ELF-1 (cell line): Measurements from ENCODE around the gene CRELD1.
"Not testable (repeated sequence)": the region's sequence is repeated elsewhere in the genome, so short reads cannot be mapped to it uniquely, and the experiment has no call there.

Experiments used
- DNase-seq: peaks from one replicate; pipeline ENCODE4 v3.0.0-alpha.2; 2016; ENCODE audit warnings: low read depth, low spot score

The CRELD1 gene, protein sequence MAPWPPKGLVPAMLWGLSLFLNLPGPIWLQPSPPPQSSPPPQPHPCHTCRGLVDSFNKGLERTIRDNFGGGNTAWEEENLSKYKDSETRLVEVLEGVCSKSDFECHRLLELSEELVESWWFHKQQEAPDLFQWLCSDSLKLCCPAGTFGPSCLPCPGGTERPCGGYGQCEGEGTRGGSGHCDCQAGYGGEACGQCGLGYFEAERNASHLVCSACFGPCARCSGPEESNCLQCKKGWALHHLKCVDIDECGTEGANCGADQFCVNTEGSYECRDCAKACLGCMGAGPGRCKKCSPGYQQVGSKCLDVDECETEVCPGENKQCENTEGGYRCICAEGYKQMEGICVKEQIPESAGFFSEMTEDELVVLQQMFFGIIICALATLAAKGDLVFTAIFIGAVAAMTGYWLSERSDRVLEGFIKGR

GRCh38 chr3:9933561-9934234 lies at the start of gene CRELD1:
Gene CRELD1 (plus strand): TSS chr3:9933834. CDS start chr3:9934439, 605 bp downstream.
- peak; percentile 97 for DNase-seq

DNA sequence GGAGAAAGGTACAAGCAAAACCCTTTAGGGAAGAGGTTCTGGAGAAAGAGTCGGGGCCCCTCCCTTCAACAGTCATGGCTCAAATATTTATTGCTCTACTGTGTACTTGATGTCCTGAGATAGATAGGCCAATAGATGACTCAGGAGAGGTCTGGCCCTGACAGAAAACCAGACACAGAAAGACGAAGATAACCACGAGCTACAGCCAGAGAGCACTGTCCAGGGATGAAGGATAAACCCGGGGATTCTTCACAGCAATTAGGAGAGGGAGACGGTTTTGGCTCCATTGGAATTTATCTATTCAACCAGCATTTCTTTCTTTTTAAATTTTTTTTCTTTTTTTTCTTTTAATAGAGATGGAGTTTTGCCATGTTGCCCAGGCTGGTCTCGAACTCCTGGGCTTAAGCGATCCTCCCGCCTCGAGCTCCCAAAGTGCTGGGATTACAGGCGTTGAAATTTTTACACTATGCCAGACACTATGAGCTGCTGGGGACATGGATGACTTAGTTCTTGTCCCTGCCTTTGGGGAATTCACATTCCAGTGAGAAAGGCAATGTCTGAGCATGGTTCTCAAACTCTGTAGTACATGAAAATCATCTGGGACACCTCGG lies 49.0 kb upstream of the CRELD1 start:
- DNase-seq = peak; percentile 87

- no peak for DNase-seq
Measured at GRCh38 chr3:9886328-9886727, 47.3 kb upstream of the CRELD1 start.

GRCh38 chr3:9887480-9887879 lies 46.2 kb upstream of the CRELD1 start:
- DNase-seq = no peak

DNA sequence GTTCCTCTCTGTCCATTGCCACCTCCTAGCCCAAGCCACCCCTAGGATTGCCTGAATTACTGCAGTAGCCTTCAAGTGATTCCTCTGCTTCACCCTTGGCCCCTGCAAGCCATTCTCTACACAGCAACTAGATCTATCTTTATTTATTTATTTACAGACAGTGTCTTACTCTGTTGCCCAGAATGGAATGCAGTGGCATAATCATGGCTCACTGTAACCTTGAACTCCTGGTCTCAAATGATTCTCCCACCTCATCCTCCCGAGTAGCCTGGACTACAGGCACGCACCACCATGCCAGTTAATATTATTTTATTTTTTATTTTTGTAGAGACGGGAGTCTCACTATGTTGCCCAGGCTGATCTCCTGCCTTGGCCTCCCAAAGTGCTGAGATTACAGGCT lies 45.1 kb upstream of the CRELD1 start:
- DNase-seq = no peak

GRCh38 chr3:9889405-9889804 lies 44.2 kb upstream of the CRELD1 start:
- no peak for DNase-seq

DNA sequence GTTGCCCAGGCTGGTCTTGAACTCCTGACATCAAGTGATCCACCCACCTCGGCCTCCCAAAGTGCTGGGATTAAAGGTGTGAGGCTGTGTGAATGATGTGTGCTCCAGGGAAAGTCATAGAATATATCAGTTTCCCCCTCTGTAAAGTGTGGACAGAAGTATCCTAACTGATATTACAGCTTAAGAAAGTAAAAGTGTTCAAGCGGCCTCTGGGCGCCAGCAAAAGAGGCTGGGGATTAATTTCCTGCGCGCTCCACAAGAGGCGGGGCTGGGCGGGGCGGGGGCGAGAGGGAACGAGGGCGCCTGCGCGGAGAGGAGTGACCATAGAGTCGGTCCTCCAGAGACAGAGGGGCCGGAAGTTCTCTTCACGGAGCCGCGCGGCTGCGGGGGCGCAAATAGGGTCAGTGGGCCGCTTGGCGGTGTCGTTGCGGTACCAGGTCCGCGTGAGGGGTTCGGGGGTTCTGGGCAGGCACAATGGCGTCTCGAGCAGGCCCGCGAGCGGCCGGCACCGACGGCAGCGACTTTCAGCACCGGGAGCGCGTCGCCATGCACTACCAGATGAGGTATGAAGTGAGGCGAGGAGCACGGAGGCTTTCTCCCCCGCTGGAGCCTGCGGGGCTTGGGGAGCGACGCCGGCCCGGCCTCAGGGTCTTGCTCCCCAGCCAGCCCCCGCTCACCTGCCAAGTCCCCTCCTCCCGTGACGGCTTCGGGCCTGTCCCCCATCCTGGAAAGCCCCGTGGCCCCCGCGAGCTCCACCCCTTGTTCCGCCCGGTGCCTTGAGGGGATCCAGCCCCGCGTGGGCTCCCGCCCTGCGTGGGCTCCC lies 43.2 kb upstream of the CRELD1 start, which contains the start of gene JAGN1:
JAGN1 (plus strand) TSS at position 362 of the 823 bp plus-strand sequence; CDS start at position 475, 113 bp downstream.
- peak; percentile 91 for DNase-seq

- no peak for DNase-seq
Measured at GRCh38 chr3:9891072-9891622, 42.5 kb upstream of the CRELD1 start.

- no peak for DNase-seq
Measured at GRCh38 chr3:9893739-9894138, 39.9 kb upstream of the CRELD1 start.

DNA sequence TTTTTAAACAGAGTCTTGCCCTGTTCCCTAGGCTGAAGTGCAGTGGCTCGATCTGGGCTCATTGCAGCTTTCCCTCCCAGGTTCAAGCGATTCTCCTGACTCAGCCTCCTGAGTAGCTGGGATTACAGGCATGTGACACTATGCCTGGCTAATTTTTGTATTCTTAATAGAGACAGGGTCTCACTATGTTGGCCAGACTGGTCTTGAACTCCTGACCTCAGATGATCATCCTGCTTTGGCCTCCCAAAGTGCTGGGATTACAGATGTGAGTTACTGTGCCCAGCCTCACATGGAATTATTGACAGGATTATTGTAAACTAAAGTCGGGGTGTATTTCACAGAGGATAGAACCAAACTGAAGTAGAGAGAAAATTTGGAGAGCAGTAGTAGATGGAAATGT lies 37.9 kb upstream of the CRELD1 start:
- not testable (repeated sequence) for DNase-seq

GRCh38 chr3:9896755-9897407 lies 36.8 kb upstream of the CRELD1 start:
- DNase-seq = not testable (repeated sequence)

GRCh38 chr3:9897408-9898372 lies 35.9 kb upstream of the CRELD1 start:
- DNase-seq = no peak

DNA sequence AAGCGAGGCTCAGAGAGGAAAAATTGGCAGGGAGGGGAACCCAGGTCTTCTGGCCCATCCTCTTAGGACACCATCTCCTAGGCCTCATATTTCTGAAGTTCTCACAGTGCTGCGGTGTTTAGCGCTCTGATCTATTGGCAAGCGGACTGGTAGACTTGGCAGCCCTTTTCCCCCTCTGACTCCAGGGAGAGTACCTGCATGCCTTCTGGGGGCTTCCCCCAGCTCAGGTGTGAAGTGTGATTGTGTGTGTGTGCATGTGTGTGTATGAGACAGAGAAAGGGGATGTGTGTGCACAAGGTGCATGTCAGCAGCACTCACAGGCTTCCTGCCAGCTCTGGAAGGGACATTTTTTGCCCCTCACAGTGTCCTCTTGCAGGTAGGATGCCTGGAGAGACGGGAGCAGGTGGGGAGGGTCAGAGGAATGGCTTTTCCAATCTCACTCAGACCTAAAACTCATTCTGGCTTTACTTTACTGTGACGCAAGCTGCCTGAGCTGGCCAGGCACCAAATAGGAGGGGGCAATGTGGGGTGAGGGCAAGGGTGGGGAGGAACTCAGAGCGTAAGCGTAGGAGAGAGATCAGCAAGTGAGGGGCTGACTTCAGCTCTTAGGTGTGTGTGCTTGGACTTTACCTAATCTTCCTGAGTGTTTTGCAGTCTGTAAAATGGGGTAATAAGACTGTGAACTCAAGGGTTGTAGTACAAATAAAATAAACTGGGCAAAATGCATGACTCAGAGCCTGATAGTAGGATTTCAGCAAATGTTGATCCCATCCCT lies 35.0 kb upstream of the CRELD1 start:
- no peak for DNase-seq

GRCh38 chr3:9899289-9899791 lies 34.3 kb upstream of the CRELD1 start:
- DNase-seq = no peak

DNA sequence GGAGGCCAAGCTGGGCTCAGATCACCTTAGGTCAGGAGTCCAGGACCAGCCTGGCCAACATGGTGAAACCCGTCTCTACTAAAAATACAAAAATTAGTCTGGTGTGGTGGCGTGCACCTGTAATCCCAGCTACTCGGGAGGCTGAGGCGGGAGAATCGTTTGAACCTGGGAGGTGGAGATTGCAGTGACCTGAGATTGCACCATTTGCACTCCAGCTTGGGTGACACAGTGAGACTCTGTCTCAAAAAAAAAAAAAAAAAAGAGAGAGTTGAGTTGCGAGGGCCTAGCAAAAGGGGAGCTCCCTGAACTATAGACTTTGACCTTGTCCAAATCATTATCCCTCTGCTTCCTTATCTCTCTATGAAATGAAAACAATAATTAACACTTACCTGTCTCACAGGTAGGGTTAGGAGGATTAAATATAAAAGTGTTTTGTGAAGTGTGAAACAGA lies 32.6 kb upstream of the CRELD1 start:
- DNase-seq = not testable (repeated sequence)

- DNase-seq = no peak
Measured at GRCh38 chr3:9901967-9902366, 31.7 kb upstream of the CRELD1 start.

DNA sequence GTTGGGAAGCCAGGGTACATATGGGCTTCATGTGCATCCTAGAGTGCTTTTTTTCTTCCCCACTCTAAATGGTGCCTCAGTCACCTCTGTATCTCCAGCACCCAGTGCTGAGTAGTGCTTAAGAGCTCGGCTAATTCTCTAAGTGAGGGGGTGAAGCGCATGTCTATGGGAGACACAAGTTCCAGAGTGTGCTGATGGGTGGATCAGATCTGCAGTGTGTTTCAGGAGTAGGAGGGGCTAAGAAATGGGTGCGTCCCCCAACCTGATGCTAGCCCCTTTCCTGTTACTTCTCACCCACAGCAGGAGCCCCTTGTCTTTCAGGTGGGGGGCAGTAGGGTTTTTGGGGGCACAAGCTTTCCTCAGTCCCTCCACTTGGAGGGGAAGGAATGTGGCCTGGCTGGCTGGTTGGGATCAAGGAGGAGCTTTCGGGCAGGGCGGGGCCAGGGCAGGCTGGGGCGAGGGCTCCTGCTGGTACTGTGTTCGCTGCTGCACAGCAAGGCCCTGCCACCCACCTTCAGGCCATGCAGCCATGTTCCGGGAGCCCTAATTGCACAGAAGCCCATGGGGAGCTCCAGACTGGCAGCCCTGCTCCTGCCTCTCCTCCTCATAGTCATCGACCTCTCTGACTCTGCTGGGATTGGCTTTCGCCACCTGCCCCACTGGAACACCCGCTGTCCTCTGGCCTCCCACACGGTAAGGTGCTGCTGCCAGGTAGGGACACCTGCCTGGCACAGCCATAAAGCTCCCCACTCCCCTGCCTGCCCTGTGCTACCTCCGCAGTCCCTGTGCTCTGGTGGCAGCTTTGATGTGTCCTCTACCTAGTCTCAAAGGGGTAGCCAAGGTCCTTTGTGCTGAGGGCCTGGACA lies 31.0 kb upstream of the CRELD1 start, which contains the start of gene IL17RE:
IL17RE (plus strand) TSS at position 477 of the 866 bp plus-strand sequence; CDS start at position 562, 85 bp downstream.
- DNase-seq = peak; percentile 56
